ENCODE measurements around the gene SCD5. TPM values are rescaled to one million over a fixed set of nuclear protein-coding genes. Genes with fewer than 3 reads are reported as not detected.

Gene SCD5
- total RNA-seq, 6 experiments from 2014 or later: 0.62 to 1.4 (median 0.96) TPM

DNA sequence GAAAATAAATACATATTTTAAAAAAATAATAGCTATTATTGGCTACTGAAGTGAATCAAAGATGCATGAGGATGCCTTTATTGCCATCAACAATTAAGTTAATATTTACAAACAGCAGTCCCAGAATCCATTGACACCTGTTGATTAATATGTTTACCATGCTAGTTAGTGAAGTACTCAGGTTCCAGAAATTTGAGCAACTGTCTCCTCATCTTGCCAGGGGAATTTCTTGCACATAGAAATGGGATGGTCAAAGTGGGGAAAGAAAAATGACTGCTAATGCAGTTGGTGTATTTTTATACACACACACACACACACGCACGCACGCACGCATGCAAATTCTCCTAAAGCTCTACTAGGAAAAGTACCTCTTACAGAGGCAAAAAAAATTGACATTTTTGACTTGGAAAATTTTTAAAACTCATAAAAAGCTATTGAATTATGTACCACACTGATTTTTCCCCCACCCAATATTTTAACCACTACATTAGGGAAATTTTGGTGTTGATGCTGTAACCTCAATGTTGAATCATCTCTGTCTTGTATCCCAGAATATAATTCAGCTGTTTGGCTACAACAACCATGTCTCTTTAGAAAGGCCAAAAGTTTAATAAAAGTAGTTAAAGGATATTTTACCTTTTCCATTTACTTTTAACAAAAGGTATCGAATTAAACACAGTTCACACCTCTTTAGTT lies 131.5 kb downstream of the SCD5 start:
- no peak for TF ChIP-seq POLR2A (IDR thresholded peaks at IDR 0.05)
- TF ChIP-seq, protein P1, sequence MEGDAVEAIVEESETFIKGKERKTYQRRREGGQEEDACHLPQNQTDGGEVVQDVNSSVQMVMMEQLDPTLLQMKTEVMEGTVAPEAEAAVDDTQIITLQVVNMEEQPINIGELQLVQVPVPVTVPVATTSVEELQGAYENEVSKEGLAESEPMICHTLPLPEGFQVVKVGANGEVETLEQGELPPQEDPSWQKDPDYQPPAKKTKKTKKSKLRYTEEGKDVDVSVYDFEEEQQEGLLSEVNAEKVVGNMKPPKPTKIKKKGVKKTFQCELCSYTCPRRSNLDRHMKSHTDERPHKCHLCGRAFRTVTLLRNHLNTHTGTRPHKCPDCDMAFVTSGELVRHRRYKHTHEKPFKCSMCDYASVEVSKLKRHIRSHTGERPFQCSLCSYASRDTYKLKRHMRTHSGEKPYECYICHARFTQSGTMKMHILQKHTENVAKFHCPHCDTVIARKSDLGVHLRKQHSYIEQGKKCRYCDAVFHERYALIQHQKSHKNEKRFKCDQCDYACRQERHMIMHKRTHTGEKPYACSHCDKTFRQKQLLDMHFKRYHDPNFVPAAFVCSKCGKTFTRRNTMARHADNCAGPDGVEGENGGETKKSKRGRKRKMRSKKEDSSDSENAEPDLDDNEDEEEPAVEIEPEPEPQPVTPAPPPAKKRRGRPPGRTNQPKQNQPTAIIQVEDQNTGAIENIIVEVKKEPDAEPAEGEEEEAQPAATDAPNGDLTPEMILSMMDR (IDR thresholded peaks at IDR 0.05): no peak
- no peaks in the 10 kb centered on the region for H3K4me1 ChIP-seq
- no peak overlapping the region for H3K27ac ChIP-seq
- intact Hi-C loops (cut with DNase I): no loop called here
- no peak overlapping the region for H3K4me3 ChIP-seq
- H3K36me3 ChIP-seq: no peaks in the 10 kb centered on the region
- no peak for ATAC-seq
- no peaks in the 10 kb centered on the region for H3K27me3 ChIP-seq
- DNase-seq: no peak
- WGBS (ENCODE audit: insufficient coverage, low coverage, low lambda C conversion rate, missing lambda C conversion rate): 81% methylated on average over 5 of the region's 5 CpGs
- H3K9me3 ChIP-seq: no peaks in the 10 kb centered on the region

DNA sequence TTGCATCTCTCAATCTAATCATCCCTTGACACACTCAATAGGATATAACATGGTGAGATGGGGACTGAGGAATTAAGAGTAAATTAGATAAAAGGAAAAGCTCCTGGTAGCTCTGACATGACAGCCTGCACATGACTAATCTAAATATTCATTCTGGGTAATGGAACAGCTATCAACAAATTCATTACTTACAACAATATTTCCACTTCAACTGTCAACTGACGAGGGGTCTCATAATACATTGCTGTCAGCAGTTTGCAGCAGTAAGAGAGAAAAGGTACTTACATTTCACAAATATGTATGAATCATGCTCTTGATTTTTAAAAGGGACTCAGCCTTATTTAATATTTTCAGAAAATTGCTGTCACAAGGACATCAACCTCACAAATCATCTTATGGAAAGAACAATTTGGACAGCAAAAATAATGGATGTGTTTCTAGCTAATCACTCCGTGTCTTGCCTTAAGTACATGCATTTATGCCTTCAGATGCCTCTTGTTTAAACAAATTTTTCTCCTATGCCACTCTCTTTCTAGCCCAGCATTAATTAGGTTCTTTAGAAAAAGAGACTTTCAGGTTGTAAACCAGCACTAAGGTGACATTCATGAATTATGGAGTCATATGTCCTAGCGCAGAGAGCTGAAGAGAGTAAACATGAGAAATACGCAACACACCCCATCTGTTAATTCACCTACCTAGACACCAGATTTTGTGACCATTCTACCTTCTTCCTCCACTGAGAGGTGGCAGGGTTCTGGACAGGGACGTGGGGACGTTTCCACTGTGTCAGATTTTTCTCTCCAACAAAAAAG lies 137.2 kb downstream of the SCD5 start:
- no peak for ATAC-seq
- H3K9me3 ChIP-seq: no peaks in the 10 kb centered on the region
- no peaks in the 10 kb centered on the region for H3K27me3 ChIP-seq
- WGBS (ENCODE audit: insufficient coverage, low coverage, low lambda C conversion rate, missing lambda C conversion rate): 71% methylated on average over 6 of the region's 6 CpGs
- no peak overlapping the region for H3K27ac ChIP-seq
- H3K36me3 ChIP-seq: no peaks in the 10 kb centered on the region
- no peak for TF ChIP-seq POLR2A (IDR thresholded peaks at IDR 0.05)
- TF ChIP-seq, protein P1 (IDR thresholded peaks at IDR 0.05): no peak
- DNase-seq: no peak
- H3K4me1 ChIP-seq: no peaks in the 10 kb centered on the region
- H3K4me3 ChIP-seq: no peak overlapping the region
- intact Hi-C loops (cut with DNase I): no loop called here

DNA sequence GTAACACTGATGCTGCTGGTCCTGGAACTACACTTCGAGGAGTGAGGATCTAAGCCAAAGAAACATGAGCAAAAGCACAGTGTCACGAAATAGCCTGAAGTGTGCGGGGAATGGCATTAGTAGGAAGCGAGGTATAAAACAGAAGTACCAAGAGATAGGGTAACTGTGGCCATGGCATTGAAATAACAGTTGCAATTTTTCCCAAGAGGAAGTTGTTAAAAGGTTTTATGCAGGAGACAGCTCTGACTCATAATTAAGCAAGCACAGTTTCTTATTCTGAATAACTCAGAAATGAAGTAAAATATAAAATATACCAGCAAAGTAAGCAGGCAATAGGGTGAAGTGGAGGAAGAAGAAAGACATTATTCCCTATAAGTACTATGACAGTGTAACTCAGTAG lies 146.5 kb downstream of the SCD5 start:
- TF ChIP-seq, protein P1 (IDR thresholded peaks at IDR 0.05): no peak
- TF ChIP-seq POLR2A (IDR thresholded peaks at IDR 0.05): no peak
- no peak overlapping the region for H3K4me3 ChIP-seq
- ATAC-seq: peak in 1 of 4 donors; percentile 34
- H3K36me3 ChIP-seq: no peaks in the 10 kb centered on the region
- H3K4me1 ChIP-seq: no peaks in the 10 kb centered on the region
- DNase-seq: no peak
- H3K27ac ChIP-seq: no peak overlapping the region
- no peaks in the 10 kb centered on the region for H3K9me3 ChIP-seq
- 61% methylated on average over 4 of the region's 4 CpGs for WGBS (ENCODE audit: insufficient coverage, low coverage, low lambda C conversion rate, missing lambda C conversion rate)
- intact Hi-C loops (cut with DNase I): no loop called here
- no peaks in the 10 kb centered on the region for H3K27me3 ChIP-seq

DNA sequence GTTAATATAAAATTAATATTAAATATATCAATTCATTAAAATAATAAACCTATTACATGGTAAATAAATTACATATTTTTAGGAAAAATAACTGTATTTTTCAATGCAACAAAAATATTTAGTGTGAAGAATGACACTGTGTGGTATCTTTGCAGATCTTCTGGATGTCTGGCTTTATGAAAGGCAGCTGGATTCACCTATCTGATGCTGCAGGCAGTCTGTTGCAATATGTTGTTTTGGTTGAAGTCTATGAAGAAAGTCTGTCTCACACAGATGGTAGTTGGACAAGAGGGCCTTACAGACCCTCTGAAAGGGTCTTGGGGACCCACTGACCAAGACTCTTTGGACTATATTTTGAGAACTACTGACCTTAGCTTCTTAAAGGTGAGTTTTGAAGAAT lies 147.7 kb downstream of the SCD5 start:
- Histone ChIP-seq H3K36me3 (no peaks in the 10 kb centered on the region), H3K4me3 (no peak overlapping the region), H3K9me3 (no peaks in the 10 kb centered on the region), H3K27ac (no peak overlapping the region), H3K27me3 (no peaks in the 10 kb centered on the region), H3K4me1 (no peaks in the 10 kb centered on the region)
- intact Hi-C loops (cut with DNase I): no loop called here
- no peak for ATAC-seq
- TF ChIP-seq, protein P1 (IDR thresholded peaks at IDR 0.05): no peak
- TF ChIP-seq POLR2A (IDR thresholded peaks at IDR 0.05): no peak
- no peak for DNase-seq

Data from right lobe of liver (tissue), 6 donors.